ENCODE data around the gene ZNRF3. TPM values are rescaled to one million over a fixed set of nuclear protein-coding genes. Genes with fewer than 3 reads are reported as not detected.

Gene ZNRF3
- total RNA-seq, 4 donors from 2014 or later: 6.1 to 23.2 (median 12.0) TPM

- no peaks in the 10 kb centered on the region for H3K27me3 ChIP-seq
- TF ChIP-seq POLR2A (IDR thresholded peaks at IDR 0.05) (no peak), CTCF (IDR thresholded peaks at IDR 0.05) (no peak)
- DNase-seq: no peak
- H3K36me3 ChIP-seq: no peaks in the 10 kb centered on the region
- H3K27ac ChIP-seq: no peak overlapping the region
- intact Hi-C loops (cut with DNase I; ENCODE audit: low total_unique reads): no loop called here
- H3K4me3 ChIP-seq: no peak overlapping the region
- no peaks in the 10 kb centered on the region for H3K9me3 ChIP-seq
- H3K4me1 ChIP-seq: peaks cover 9 to 11% of the 10 kb centered on the region in 2 donors
Observed at GRCh38 chr22:28902490-28902889, 19.1 kb downstream of the ZNRF3 start.

GRCh38 chr22:28903080-28903479 is 19.7 kb downstream of the ZNRF3 start:
- intact Hi-C loops (cut with DNase I; ENCODE audit: low total_unique reads): no loop called here
- H3K4me1 ChIP-seq: peaks cover 9 to 11% of the 10 kb centered on the region in 2 donors
- no peaks in the 10 kb centered on the region for H3K36me3 ChIP-seq
- no peaks in the 10 kb centered on the region for H3K9me3 ChIP-seq
- no peaks in the 10 kb centered on the region for H3K27me3 ChIP-seq
- H3K4me3 ChIP-seq: no peak overlapping the region
- peak overlapping the region; percentile 44 to 63 for H3K27ac ChIP-seq
- DNase-seq: peak in 1 of 2 donors; percentile 24
- no peak for TF ChIP-seq POLR2A (IDR thresholded peaks at IDR 0.05)
- no peak for TF ChIP-seq CTCF (IDR thresholded peaks at IDR 0.05)

- intact Hi-C loops (cut with DNase I; ENCODE audit: low total_unique reads): no loop called here
- TF ChIP-seq CTCF (IDR thresholded peaks at IDR 0.05) (no peak), POLR2A (IDR thresholded peaks at IDR 0.05) (no peak)
- peaks cover 9 to 11% of the 10 kb centered on the region in 2 donors for H3K4me1 ChIP-seq
- no peak for DNase-seq
- no peaks in the 10 kb centered on the region for H3K36me3 ChIP-seq
- peak overlapping the region; percentile 44 to 63 for H3K27ac ChIP-seq
- no peak overlapping the region for H3K4me3 ChIP-seq
- no peaks in the 10 kb centered on the region for H3K27me3 ChIP-seq
- no peaks in the 10 kb centered on the region for H3K9me3 ChIP-seq
Observed at GRCh38 chr22:28903729-28904128, 20.4 kb downstream of the ZNRF3 start.

GRCh38 chr22:28904211-28904896 is 21.0 kb downstream of the ZNRF3 start:
- Histone ChIP-seq H3K9me3 (no peaks in the 10 kb centered on the region), H3K4me1 (peaks cover 9 to 11% of the 10 kb centered on the region in 2 donors), H3K27ac (peak overlapping the region; percentile 44 to 63), H3K4me3 (no peak overlapping the region), H3K27me3 (no peaks in the 10 kb centered on the region), H3K36me3 (no peaks in the 10 kb centered on the region)
- no peak for DNase-seq
- intact Hi-C loops (cut with DNase I; ENCODE audit: low total_unique reads): no loop called here
- TF ChIP-seq POLR2A (IDR thresholded peaks at IDR 0.05): no peak
- TF ChIP-seq CTCF (IDR thresholded peaks at IDR 0.05): no peak

- Histone ChIP-seq H3K4me1 (peaks cover 9 to 11% of the 10 kb centered on the region in 2 donors), H3K27me3 (no peaks in the 10 kb centered on the region), H3K27ac (peak overlapping the region; percentile 44 to 63), H3K9me3 (no peaks in the 10 kb centered on the region), H3K36me3 (no peaks in the 10 kb centered on the region), H3K4me3 (no peak overlapping the region)
- DNase-seq: no peak
- intact Hi-C loops (cut with DNase I; ENCODE audit: low total_unique reads): no loop called here
- TF ChIP-seq CTCF (IDR thresholded peaks at IDR 0.05) (no peak), POLR2A (IDR thresholded peaks at IDR 0.05) (no peak)
Observed at GRCh38 chr22:28905256-28905832, 22.0 kb downstream of the ZNRF3 start.

Data from uterus (tissue), 4 donors.